Measurements from ENCODE around the gene CSF1.
"Not testable (repeated sequence)": the region's sequence is repeated elsewhere in the genome, so short reads cannot be mapped to it uniquely, and the experiment has no call there.

DNA sequence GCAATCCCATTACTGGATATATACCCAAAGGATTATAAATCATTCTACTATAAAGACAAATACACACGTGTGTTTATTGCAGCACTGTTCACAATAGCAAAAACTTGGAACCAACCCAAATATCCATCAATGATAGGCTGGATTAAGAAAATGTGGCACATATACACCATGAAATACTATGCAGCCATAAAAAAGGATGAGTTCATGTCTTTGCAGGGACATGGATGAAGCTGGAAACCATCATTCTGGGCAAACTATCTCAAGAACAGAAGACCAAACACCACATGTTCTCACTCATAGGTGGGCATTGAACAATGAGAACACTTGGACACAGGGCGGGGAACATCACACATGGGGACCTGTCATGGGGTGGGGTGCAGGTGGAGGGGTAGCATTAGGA, 49.0 kb upstream of the CSF1 start:
- TF ChIP-seq POLR2A (IDR thresholded peaks at IDR 0.05; ENCODE audit: insufficient read depth in 1 of 2, low read depth in 2 of 2, low read length in 2 of 2); STAG1 (CRISPR knock-in tag; IDR thresholded peaks at IDR 0.05); JUNB (CRISPR knock-in tag; IDR thresholded peaks at IDR 0.05; ENCODE audit: borderline replicate concordance): not testable (repeated sequence)
- TF ChIP-seq, protein P1, sequence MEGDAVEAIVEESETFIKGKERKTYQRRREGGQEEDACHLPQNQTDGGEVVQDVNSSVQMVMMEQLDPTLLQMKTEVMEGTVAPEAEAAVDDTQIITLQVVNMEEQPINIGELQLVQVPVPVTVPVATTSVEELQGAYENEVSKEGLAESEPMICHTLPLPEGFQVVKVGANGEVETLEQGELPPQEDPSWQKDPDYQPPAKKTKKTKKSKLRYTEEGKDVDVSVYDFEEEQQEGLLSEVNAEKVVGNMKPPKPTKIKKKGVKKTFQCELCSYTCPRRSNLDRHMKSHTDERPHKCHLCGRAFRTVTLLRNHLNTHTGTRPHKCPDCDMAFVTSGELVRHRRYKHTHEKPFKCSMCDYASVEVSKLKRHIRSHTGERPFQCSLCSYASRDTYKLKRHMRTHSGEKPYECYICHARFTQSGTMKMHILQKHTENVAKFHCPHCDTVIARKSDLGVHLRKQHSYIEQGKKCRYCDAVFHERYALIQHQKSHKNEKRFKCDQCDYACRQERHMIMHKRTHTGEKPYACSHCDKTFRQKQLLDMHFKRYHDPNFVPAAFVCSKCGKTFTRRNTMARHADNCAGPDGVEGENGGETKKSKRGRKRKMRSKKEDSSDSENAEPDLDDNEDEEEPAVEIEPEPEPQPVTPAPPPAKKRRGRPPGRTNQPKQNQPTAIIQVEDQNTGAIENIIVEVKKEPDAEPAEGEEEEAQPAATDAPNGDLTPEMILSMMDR (CRISPR knock-in tag; IDR thresholded peaks at IDR 0.05) = not testable (repeated sequence)

Measured in HepG2 (cell line).